GOT3 (cell line): Measurements from ENCODE around the gene CREBRF.
A peak's percentile ranks its signal among the peaks of the same experiment; 100 is the strongest.
"Not testable (repeated sequence)": the region's sequence is repeated elsewhere in the genome, so short reads cannot be mapped to it uniquely, and the experiment has no call there.

ENCODE experiments used
- DNase-seq: peaks from one replicate; lab custom pipeline; 2025; ENCODE audit warnings: mixed read lengths; lab: John Stamatoyannopoulos, UW

Gene CREBRF

DNA sequence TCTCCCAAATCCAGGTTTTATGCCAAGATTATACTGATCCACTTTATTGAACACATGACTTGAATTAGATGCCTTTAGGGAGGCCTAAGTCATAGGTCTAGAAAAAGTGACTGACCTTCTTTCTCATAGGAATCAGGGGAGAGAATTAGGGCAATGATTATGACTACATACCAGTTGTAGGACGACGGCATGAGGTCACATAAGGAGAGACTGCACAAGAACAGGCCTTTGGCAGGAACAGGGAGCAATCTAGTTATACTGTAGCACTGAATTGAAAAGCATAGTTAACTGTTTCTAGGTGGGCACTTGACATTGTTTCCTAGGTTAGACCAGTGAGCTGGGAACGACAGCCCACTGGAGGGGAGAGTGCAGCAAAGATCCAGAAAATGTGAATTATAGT, 22.7 kb downstream of the CREBRF start:
- DNase-seq = no peak

DNA sequence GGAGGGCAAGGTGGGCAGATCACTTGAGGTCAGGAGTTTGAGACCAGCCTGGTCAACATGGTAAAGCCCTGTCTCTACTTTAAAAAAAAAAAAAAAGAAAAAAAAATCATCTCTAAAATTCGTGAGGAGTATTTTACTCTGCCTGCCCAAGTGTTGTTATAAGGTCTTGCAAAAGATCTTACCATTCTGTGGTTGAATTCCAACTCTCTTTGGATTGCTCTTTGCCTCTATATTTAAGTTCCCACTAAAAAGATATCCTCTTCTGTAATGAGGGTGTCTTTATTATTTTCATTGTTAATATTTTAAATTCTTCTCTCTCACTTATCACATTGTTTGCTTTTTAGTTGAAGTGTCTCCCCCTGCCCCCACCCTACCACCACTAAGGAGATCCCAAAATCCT, 33.4 kb downstream of the CREBRF start:
- DNase-seq = no peak

DNA sequence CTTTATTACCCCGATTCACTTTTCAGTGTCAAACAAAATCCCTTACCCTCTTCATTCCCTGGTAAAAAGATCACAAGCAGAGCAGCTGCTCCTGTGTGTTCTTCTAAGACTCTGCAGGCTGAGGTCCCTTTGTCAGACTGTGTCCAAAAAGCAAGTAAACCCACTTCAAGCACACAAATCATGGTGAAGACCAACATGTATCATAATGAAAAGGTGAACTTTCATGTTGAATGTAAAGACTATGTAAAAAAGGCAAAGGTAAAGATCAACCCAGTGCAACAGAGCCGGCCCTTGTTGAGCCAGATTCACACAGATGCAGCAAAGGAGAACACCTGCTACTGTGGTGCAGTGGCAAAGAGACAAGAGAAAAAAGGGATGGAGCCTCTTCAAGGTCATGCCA, 34.5 kb downstream of the CREBRF start:
- no peak for DNase-seq

DNA sequence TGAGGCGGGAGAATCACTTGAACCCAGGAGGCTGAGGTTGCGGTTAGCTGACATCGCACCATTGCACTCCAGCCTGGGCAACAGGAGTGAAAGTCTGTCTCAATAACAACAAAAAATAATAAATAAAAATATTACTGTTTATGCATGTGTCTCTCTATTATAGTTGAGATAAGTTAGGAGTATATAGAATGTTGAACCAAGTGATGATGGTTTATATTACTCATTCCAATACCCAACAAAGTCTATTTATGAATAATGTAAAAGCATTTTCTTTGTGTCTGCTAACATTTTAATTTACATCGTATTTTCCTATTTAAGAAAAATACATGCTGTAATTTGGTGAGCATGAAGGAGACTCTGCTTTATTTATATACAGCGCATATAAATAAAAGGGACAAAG, 35.8 kb downstream of the CREBRF start:
- DNase-seq = no peak

DNA sequence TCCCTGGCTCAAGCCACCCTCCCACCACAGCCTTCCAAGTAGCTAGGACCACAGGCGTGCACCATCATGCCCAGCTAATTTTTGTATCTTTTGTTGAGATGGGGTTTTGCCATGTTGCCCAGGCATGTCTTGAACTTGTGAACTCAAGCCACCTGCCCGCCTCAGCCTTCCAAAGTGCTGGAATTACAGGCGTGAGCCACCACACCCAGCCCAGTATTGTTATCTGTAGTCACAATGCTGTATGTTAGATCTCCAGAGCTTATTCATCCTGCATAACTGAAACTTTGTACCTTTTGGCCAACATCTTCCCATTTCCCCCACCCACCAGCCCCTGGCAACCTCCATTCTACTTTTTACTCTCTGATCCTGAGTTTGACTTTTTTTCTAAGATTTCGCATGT, 37.5 kb downstream of the CREBRF start:
- no peak for DNase-seq

DNA sequence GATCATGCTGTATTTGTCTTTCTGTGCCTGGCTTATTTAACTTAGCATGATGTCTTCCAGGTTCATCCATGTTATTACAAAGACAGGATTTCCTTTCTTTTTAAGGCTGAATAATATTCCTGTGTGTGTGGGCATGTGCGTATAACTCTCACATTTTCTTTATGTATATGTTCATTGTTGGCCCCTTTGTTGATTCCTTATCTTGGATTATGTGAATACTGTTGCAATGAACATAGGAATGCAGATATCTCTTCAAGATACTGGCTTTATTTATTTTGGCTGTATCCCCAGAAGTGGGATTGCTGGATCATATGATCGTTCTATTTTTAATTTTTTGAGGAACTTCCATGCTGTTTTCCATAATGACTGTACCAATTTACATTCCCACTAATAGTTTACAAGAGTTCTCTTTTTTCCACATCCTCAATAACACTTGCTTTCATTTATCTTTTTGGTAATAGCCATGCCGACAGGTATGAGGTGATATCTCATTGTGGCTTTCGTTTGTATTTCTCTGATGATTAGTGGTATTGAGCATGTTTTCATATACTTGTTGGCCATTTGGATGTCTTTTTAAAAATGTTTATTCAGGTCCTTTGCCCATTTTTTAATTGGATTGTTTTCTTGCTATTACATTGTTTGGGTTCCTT, 38.0 kb downstream of the CREBRF start:
- no peak for DNase-seq

DNA sequence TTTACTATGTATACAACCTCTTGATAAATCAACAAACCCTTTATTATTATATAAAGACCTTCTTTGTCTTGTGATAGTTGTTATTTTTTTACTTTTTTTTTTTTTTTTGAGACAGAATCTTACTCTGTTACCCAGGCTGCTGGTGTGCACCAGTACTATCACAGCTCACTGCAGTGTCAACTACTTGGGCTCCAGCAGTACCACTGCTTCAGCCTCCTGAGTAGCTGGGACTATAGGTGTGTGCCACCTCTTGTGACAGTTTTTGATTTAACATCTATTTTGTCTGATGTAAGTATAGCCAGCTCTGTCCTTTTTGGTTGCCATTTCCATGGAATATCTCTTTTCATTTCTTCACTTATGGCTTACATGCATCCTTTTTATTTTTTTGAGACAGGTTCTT, 42.6 kb downstream of the CREBRF start:
- no peak for DNase-seq

DNA sequence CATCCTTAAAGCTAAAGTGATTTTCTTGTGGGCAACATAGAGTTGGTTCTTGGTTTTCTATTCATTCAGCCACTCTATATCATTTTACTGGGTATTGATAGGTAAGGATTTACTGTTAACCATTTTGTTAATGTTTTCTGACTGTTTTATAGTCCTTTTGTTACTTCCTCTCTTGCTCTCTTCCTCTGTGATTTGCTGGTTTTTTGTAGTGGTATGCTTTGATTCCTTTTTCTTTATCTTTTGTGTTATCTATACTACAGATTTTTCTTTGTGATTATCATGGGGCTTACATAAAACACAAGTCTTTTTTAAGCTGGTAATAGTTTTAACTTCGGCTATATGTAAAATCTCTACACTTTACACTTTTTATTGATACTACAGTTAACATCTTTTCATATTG, 43.3 kb downstream of the CREBRF start:
- DNase-seq = no peak

DNA sequence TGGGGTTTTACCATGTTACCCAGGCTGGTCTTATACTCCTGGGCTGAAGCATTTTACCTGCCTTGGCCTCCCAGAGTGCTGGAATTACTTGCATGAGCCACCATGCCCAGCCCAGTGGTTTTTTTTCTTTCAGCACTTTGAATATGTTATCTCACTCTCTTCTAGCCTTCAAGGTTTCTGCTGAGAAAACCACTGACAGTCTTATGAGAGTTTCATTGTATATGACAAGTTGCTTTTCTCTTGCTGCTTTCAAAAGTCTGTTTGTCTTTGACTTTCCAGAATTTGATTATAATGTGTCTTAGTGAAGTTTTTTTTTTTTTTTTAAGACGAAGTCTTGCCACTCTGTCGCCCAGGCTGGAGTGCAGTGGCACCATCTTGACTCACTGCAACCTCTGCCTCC, 45.1 kb downstream of the CREBRF start:
- no peak for DNase-seq

DNA sequence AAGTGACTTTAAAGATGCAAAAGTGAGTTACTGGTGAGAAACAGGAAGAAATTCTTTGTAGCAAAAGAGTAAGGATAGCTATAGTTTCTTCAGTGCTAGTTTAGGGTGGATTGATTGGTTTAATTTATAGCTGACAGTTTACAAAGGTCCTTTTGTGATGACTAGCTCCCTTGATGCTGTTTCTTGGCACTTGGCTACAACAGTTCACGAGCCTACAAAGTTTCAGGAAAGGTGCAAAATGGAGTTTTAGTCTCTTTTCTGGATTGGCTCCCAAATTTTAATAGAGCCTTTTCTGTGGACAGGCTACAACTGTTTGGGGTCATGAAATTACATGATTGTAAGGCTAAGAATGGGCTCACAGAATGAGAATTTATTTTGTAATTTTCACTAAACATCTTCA, 47.3 kb downstream of the CREBRF start:
- no peak for DNase-seq

DNA sequence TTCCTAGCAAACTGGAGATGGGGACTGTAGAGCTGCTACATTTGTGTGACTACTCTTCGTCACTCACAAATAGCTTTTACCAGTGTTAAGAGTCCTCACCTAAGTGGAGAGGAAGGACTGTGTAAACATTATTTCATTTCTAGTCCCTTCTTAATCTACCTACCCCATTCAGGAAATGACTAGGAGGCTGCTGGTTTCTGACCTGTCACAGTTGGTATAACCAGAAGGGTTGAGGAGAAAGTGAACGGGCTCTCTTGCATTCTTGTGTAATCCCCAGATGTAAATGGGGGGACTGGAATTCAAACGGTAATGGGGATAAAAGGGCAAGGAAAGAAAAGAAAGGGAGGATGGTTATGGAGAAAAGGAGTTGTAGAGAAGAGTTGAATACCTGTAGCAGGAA, 52.8 kb downstream of the CREBRF start:
- no peak for DNase-seq

DNA sequence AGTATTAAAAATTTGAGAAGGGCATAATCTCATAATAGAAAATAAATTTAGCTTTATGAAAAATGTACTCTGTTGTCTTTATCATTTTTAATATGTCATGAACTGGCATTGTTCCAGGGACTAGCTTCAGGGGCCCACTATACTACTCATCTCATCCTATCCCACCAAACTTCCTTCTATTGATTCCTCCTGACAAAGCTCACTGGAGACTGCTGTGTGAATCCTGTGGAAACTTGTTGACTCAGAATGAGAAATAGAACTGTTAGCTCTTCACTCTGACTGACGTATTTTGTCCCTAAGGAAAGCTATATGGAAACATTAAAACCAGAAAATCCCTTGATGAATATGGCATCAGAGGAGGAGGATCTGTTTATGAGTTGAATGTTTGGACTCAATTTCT, 58.4 kb downstream of the CREBRF start:
- no peak for DNase-seq

DNA sequence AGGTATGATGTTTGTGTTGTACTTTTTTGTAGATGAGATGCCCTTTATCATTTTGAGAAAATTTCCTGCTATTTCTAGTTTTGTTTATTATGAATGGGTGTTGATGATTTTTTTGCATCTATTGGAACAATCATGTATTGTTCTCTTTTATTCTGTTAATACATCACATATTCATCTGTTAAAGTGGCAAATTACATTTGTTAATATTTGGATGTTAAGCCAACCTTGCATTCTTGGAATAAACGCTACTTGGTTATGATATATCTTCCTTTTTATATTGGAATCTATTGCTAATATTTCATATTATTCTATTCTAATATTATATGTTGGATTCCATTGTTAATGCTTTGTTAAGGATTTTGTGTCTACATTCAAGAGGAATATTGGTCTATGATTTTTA, 63.6 kb downstream of the CREBRF start:
- DNase-seq = no peak

DNA sequence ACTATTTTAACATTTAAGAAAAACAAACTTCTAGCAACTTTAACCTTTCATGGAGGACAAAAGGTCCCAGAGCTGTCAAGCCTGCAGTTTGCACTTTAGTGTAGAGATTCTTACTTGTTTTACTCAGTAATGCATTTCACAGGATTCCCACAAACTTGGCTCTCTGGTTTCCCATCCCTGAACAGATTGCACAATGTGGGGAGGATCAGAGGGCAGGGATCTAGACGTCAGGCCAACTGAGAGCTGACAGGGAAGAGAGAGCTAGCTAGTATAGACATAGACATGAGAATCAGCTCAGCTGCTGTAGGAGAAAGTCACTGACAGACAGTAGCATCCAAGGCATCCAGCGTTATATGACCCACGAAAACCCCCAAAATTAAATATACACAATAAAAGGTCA, 67.3 kb downstream of the CREBRF start:
- no peak for DNase-seq

DNA sequence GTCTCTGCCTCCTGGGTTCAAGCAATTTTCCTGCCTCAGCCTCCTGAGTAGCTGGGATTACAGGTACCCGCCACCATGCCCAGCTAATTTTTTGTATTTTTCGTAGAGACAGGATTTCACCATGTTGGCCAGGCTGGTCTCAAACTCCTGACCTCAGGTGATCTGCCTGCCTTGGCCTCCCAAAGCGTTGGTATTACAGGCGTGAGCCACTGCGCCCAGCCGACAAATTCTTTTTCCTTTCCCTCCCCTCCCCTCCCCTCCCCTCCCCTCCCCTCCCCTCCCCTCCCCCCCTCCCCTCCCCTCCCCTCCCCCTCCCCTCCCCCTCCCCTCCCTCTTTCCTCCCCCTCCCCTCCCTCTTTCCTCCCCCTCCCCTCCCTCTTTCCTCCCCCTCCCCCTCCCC, 76.0 kb downstream of the CREBRF start:
- DNase-seq = not testable (repeated sequence)

DNA sequence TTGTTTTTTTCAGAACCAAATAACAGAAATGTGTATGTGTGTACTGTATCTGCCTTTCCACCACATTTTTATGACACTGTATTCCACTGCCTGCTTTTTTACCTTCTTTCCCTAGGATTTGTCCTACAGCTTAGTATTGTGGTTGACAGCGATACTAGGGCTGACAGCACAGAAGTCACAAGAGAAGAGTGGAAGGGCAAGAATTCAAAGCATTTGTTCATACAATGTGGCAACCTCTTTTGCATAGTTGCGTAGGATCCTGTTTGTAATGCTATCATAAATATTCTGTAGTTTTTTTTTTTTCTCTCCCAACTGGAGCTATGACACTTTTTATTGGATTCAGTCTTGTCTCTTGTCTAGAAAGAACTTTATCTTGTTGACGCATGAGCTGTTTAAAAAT, 82.6 kb downstream of the CREBRF start:
- DNase-seq = no peak

DNA sequence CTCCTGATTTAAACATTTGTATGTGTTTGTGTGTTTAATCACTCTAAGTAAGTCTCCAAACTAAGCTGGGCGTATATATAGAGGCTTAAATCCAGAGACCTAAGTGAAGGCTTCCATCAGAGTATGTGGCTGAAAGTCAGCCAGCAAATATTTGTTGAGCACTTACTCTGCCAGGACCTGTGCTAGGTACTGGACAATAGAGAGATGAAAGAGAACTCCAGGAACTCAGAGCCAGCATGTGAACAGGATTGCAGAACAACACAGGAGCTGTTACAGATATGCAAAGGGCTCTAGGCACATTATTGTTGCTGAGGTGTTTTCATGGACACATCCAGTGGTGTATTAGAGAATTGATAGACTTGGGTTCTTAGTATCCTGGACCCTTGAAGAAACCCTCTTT, 83.5 kb downstream of the CREBRF start:
- DNase-seq = no peak

DNA sequence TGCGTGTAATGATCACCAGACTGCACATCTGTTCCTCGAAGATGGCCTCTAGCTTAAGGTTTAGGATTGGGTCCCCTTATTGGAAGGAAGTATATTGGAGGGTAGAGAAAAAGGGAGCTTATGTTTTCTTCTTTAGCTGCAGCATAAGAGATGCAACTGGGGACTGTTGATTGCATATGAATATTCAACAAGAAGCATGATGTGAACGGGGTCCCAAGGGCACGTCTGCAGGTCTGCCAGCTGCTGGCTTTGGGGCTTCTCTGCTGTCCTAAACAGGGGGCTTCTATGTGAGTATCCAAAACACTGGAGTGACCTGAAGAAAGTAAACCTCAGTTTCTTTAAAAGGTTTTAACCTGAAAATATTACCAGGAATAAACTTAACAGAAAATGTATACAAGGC, 84.6 kb downstream of the CREBRF start:
- DNase-seq = no peak

DNA sequence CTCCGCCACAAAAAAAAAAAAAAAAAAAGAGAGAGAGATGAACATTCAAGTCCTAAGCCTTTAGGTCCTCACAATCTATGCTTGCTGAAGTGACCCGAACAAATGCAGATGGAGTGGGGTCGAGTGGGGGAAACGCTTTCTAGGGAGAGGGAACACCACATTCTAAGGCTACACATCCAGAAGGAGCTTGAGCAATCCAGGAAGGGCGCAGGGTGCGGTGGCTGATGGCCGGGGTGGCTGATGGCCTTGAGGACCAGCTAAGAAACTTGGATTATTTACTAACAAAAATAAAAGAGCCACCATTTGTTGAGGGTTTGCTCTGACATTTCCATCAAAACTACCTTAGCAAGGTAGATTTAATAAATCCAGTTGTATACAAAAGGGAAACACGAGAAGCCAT, 87.4 kb downstream of the CREBRF start:
- DNase-seq = no peak

DNA sequence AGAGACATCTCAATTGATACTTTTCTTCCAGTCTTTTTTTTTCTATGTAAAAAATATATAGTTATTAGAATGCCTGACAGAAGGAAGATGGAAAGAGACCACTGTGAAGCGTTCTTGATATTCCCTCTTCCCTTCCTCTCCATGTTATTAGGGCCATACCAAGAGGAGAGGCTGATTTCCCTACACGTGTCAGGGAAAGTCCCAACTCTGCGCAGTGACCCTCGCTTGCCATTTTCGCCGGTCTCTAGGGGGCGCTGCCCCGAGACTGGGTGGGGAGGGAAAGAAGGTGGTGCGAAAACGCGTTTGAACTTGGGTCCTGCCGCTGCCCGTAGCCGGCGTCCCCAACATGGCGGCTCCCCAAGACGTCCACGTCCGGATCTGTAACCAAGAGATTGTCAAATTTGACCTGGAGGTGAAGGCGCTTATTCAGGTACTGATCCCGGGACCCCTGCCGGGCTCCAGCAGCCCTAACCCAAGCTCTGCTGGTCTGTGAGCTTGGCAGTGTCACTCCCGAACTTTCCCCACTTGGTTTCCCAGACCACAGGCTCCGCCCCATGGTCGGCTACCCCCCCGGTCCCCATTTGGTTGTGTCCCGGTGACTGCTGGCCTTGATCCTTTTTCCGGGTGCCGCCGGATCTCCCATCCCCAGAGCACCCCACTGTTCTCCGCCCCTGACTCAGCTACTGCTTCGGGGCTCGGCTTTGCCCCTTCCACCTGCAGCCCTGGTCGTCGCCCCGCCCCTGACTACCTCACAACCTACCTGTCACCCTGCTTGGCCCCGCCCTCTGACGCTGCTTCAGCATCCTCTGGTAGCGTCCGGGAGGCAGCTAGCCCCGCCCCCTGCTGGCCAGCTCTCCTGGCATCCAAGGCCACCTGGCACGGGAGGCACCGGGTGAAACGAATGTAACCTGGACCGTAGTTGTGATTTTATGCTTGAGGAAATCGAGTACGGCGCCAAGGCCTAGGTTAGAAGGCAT, 88.3 kb downstream of the CREBRF start, which contains the start of gene BNIP1:
Gene BNIP1, plus strand, starts transcription at position 332 of the 977 bp plus-strand sequence. Its CDS starts 15 bp downstream, at position 347.
- DNase-seq = peak; percentile 92

DNA sequence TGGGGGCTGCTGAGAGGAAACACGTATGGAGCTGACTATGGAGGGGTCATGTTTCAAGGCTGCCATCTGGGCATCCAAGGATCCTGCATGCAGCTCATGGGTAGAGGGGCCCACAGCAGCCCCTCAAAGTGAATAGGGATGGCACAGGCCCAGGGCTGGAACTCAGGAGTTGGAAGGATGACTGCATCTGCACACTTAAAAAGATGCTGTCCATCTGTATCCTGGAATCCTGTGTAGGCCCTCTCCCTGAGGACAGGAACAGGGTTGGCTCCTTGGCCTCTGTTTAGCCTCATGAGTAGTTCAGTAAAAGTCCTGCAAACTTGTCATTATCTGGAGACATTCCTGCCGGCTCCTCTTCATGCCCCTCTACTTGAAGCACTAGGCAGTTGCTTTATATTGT, 92.2 kb downstream of the CREBRF start:
- no peak for DNase-seq

DNA sequence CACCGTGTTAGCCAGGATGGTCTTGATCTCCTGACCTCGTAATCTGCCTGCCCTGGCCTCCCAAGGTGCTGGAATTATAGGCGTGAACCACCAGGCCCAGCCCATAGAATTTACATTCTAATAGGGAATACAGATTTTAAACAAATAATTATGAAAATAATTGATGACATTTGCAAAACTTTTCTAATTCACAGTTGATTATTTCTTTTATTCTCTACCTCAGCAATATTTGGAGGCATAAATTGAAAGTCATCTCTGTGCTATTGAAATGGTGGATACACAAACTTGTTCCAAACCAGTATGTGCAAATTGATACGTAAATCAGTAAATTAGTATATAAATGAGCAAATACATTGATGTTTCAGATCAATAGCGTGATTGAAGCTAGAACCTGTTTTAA, 96.4 kb downstream of the CREBRF start:
- DNase-seq = no peak

DNA sequence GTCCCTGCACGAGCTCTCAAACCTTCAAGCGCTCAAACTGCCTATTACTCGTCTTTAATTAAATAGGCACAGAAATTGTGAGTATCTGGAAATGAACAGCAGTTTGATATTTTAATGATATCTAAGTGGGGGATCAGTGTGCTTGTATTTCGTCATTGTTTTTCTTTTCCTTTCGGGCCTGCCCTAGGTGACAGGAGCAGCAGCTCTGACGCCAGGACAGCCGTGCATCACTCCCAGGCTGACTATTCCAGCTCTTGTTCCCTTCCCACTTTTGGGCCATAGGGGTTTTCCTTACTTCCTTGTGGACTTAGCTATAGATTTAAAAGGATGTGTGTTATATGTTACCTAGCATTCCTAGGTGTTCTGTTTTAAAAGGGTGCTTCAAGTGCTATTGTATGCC, 97.7 kb downstream of the CREBRF start:
- DNase-seq = no peak
